Measurements from ENCODE around the gene C8G. TPM values are rescaled to one million over a fixed set of nuclear protein-coding genes. Genes with fewer than 3 reads are reported as not detected.

The C8G gene
- polyA plus RNA-seq, 1 donor: 36.0 TPM

DNA sequence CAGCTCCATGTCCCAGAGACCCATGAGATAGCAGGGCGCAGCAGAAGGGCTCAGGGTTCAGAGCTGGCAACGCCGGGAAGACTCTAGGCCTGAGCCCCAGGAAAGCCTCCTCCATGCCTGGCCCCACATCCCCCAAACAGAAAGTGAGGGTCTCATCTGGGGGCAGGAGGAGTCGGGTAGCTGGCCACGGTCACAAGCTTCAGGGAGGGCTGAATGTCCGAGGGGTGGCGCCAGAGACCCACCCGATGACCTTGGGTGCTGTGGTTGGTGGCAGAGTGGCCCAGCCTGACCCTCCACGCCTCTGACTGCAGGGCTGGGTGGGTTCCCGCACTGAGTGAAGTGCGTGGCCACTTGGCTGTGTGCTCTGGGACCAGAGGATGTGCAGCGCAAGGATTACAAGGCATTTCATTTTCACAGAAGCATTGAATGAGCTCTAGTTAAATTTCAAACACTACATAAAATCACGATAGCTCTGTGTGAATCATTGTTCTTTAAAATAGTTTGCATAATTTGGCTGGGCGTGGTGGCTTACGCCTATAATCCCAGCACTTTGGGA, 3.0 kb downstream of the C8G start:
- WGBS (ENCODE audit: insufficient coverage, low lambda C conversion rate): no CpG with 5 or more reads among the region's 15 CpGs
- Histone ChIP-seq H3K9me3 (ENCODE audit: control insufficient read depth, low read depth, low read length) (no peaks in the 10 kb centered on the region), H3K36me3 (ENCODE audit: control insufficient read depth, insufficient read depth, low read length) (peaks cover 4% of the 10 kb centered on the region), H3K4me3 (ENCODE audit: low read length) (no peak overlapping the region), H3K4me1 (ENCODE audit: control insufficient read depth, insufficient read depth, low read length) (peaks cover 58% of the 10 kb centered on the region), H3K27ac (ENCODE audit: low read length) (peak overlapping the region; percentile 99), H3K27me3 (ENCODE audit: control insufficient read depth, insufficient read depth, low read length) (no peaks in the 10 kb centered on the region)
- DNase-seq: peak; percentile 45 to 55

DNA sequence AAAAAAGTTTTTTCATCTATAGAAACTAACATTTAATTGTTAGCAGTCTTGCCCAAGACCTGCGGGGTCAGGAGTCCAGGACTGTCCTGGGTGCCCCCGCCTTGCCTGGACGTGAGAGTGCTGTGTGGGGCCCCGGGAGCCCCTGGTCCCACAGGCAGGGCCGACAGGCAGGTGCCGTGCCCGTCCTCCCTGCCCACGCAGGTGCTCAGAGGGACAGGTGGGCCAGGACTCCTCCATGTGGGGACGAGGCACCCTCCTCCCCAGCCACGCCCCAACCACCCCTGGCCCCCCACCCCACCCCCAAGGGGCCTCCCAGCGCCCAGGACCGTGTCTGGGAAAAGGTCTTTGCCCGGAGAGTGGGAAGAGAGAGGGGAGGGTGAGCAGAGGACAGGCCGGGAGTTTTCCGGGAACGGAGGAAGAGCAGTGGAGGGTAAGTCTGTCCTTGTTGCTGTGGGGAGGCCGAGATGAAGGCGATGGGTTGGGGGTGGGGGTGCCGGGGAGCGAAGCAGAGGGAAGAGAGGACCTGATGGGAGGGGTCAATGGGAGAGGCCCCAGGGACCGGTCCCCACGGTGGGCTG, 4.3 kb downstream of the C8G start:
- no CpG with 5 or more reads among the region's 22 CpGs for WGBS (ENCODE audit: insufficient coverage, low lambda C conversion rate)
- peak overlapping the region; percentile 99 for H3K27ac ChIP-seq (ENCODE audit: low read length)
- peaks cover 4% of the 10 kb centered on the region for H3K36me3 ChIP-seq (ENCODE audit: control insufficient read depth, insufficient read depth, low read length)
- peak overlapping the region; percentile 74 for H3K4me3 ChIP-seq (ENCODE audit: low read length)
- peaks cover 54% of the 10 kb centered on the region for H3K4me1 ChIP-seq (ENCODE audit: control insufficient read depth, insufficient read depth, low read length)
- peak; percentile 84 to 88 for DNase-seq
- no peaks in the 10 kb centered on the region for H3K27me3 ChIP-seq (ENCODE audit: control insufficient read depth, insufficient read depth, low read length)
- no peaks in the 10 kb centered on the region for H3K9me3 ChIP-seq (ENCODE audit: control insufficient read depth, low read depth, low read length)

DNA sequence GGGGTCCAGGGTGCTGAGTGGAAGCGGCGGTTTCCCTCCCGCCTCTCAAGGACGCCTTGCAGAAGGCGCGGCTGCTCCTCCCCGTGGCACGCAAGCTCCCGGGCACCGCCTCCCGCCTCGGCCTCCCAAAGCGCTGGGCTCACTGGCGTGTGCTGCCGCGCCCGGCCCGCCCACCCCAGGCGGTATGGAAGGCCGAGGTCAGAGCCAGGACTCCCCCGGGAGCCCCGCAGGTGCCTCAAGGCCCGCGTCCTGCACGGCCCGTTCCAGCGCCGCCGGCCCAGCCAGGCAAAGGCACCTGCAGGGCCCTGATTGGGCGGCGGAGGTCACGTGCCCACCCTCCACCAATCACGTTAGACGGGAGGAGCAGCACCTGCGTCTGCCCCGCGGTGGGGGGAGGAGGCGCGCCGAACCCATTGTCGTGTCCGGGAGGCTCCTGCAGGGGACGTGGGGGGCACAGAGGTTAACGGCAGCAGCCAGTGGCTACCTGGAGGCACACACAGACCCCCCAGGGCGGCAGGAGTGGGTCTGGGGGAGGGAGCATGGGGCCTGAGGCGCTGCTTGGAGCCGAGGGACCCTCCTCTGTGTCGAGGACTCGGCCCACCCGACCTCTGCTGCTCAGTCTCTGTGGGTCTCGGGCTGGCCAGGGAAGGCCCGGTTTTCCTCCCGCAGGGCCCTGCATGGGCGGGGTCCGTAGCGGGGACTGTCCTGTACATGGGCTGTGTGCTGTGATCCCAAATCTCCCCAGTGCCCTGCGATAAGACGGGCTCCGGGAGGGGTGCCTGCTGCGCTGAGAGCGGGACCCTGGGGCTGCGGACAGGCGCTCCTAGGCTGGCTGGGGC, 5.0 kb downstream of the C8G start:
- peak; percentile 97 to 99 for DNase-seq
- Histone ChIP-seq H3K27ac (ENCODE audit: low read length) (peak overlapping the region; percentile 99), H3K9me3 (ENCODE audit: control insufficient read depth, low read depth, low read length) (no peaks in the 10 kb centered on the region), H3K4me1 (ENCODE audit: control insufficient read depth, insufficient read depth, low read length) (peaks cover 50% of the 10 kb centered on the region), H3K36me3 (ENCODE audit: control insufficient read depth, insufficient read depth, low read length) (peaks cover 6% of the 10 kb centered on the region), H3K27me3 (ENCODE audit: control insufficient read depth, insufficient read depth, low read length) (no peaks in the 10 kb centered on the region), H3K4me3 (ENCODE audit: low read length) (peak overlapping the region; percentile 74)
- WGBS (ENCODE audit: insufficient coverage, low lambda C conversion rate): no CpG with 5 or more reads among the region's 63 CpGs

DNA sequence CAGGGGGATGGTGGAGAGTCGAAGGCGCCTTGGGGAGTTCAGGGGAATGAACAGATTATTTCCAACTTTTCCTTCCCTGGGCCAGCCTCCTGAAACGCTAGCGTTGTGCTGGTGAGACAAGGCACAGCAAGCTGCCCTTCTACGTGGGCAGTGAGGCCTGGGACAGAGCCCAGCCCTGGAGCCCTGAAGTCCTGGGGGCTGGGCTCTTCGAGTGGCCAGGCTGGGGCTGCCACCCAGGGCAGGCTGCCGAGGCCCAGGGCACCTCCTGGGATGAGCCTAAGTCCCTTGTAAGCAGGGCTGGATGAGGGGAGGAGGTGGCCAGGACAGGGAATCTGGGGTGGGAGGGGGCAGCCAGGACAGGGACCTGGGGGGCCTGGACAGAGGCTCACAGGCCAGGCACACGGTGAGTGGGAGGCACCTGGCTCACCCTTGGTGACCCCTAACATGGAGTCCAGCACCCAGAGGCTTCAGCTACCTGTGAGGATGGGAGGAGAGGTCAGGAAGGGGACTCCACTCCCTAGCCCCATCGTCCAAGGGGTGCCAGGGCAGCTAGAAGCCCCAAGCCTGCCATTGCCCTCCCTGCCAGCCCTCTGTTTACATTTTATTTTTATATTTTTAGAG, 5.7 kb downstream of the C8G start:
- no peak for DNase-seq
- Histone ChIP-seq H3K36me3 (ENCODE audit: control insufficient read depth, insufficient read depth, low read length) (peaks cover 6% of the 10 kb centered on the region), H3K27me3 (ENCODE audit: control insufficient read depth, insufficient read depth, low read length) (no peaks in the 10 kb centered on the region), H3K4me1 (ENCODE audit: control insufficient read depth, insufficient read depth, low read length) (peaks cover 43% of the 10 kb centered on the region), H3K4me3 (ENCODE audit: low read length) (peak overlapping the region; percentile 74), H3K9me3 (ENCODE audit: control insufficient read depth, low read depth, low read length) (no peaks in the 10 kb centered on the region), H3K27ac (ENCODE audit: low read length) (peak overlapping the region; percentile 99)
- WGBS (ENCODE audit: insufficient coverage, low lambda C conversion rate): no CpG with 5 or more reads among the region's 9 CpGs

DNA sequence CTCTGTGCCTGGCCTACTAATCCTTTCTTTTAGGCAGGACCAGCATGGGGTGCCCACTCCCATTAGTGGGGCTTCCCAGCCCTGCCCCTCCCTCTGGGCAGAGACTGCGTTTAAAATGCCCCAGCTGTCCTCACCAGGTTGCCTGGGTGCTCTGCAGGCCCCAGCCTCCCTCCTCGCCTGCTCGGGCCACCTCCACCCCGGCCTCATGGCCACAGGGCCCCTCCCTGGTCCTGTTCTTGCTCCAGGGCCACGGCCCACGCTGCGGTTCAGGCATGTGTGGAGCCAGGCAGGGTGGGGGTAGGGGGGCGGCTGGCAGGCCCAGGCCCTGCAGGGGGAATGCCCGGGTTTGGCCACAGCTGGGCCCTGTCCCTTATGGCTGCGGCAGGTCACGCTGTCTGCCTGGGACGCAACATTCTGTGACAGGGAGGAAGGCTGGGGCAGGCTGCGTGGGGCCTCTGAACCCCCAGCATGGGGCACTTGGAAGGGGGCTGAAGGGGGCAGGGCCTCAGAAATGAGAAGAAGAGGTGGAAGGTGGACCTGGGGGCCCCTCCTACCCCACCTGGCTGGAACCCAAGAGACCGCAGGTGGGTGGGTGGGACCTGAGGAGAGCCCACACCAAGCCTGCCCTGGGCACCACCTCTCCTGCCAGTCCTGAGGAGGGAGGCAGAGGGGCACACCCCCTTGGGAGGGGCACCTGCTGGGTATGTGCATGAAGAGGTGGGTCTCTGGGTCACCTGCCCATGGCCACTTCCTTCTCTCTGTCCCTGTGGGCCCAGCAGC, 6.7 kb downstream of the C8G start, which contains the start of gene LCN12:
Gene LCN12, plus strand, starts transcription at position 733 of the 780 bp plus-strand sequence. CDS start 55 bp downstream, outside the sequence.
- no CpG with 5 or more reads among the region's 14 CpGs for WGBS (ENCODE audit: insufficient coverage, low lambda C conversion rate)
- no peaks in the 10 kb centered on the region for H3K27me3 ChIP-seq (ENCODE audit: control insufficient read depth, insufficient read depth, low read length)
- H3K36me3 ChIP-seq (ENCODE audit: control insufficient read depth, insufficient read depth, low read length): peaks cover 6% of the 10 kb centered on the region
- peaks cover 4% of the 10 kb centered on the region for H3K9me3 ChIP-seq (ENCODE audit: control insufficient read depth, low read depth, low read length)
- peak within 1 kb of the TSS; percentile 99 for H3K27ac ChIP-seq (ENCODE audit: low read length)
- H3K4me1 ChIP-seq (ENCODE audit: control insufficient read depth, insufficient read depth, low read length): peaks cover 36% of the 10 kb centered on the region
- peak in 1 of 2 donors; percentile 66 for DNase-seq
- H3K4me3 ChIP-seq (ENCODE audit: low read length): peak within 1 kb of the TSS; percentile 10

DNA sequence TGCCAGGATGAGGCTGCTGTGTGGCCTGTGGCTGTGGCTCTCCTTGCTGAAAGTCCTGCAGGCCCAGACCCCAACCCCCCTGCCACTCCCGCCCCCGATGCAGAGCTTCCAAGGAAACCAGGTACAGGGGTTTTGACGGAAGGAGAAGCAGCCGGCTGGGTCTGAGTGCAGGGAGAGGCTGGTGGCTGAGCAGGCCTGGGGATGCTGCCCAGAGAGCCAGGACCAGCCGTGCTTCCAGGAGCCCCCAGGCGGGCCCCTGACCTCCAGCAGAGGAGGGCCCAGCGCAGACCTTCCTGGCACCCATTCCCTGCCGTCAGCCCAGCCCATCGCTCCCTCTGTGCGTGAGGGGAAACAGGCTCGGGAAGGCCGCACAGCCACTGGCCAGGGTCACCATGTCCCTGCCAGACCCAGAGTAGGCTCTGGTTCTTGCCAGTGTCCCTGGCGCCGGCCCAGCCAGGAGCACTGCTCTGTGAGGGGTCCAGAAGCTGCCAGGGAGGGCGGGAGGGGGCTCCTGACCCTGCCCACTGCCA, 7.3 kb downstream of the C8G start:
- H3K27me3 ChIP-seq (ENCODE audit: control insufficient read depth, insufficient read depth, low read length): no peaks in the 10 kb centered on the region
- H3K9me3 ChIP-seq (ENCODE audit: control insufficient read depth, low read depth, low read length): peaks cover 5% of the 10 kb centered on the region
- no peak overlapping the region for H3K4me3 ChIP-seq (ENCODE audit: low read length)
- no peak for DNase-seq
- peaks cover 36% of the 10 kb centered on the region for H3K4me1 ChIP-seq (ENCODE audit: control insufficient read depth, insufficient read depth, low read length)
- peak overlapping the region; percentile 99 for H3K27ac ChIP-seq (ENCODE audit: low read length)
- no CpG with 5 or more reads among the region's 15 CpGs for WGBS (ENCODE audit: insufficient coverage, low lambda C conversion rate)
- peaks cover 6% of the 10 kb centered on the region for H3K36me3 ChIP-seq (ENCODE audit: control insufficient read depth, insufficient read depth, low read length)

DNA sequence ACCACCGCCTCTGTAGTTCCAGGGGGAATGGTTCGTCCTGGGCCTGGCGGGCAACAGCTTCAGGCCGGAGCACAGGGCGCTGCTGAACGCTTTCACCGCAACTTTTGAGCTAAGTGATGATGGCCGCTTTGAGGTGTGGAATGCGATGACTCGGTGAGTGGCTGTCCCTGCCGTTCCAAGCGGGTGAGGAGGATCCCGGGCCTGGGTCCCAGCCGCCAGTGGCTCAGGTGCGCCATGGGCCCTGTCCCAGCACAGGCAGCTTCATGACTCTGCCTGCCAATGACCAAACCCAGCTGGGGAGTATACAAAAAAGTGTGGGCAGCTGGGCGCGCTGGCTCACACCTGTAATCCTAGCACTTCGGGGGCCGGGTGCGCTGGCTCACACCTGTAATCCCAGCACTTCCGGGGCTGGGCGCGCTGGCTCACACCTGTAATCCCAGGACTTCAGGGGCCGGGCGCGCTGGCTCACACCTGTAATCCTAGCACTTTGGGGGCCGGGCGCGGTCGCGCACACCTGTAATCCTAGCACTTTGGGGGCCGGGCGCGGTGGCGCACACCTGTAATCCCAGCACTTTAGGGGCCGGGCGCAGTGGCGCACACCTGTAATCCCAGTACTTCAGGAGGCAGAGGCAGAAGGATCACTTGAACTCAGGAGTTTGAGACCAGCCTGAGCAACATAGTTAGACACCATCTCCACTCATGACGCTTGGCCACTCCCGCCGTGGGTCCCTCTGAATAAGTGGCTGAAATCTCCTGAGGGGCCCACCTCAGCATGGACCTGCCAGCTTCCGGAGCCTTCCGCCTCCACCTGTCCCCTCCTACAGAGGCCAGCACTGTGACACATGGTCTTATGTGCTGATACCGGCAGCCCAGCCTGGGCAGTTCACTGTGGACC, 8.1 kb downstream of the C8G start:
- Histone ChIP-seq H3K27me3 (ENCODE audit: control insufficient read depth, insufficient read depth, low read length) (no peaks in the 10 kb centered on the region), H3K9me3 (ENCODE audit: control insufficient read depth, low read depth, low read length) (peaks cover 5% of the 10 kb centered on the region), H3K4me3 (ENCODE audit: low read length) (no peak overlapping the region), H3K36me3 (ENCODE audit: control insufficient read depth, insufficient read depth, low read length) (peaks cover 6% of the 10 kb centered on the region), H3K4me1 (ENCODE audit: control insufficient read depth, insufficient read depth, low read length) (peaks cover 29% of the 10 kb centered on the region), H3K27ac (ENCODE audit: low read length) (no peak overlapping the region)
- WGBS (ENCODE audit: insufficient coverage, low lambda C conversion rate): no CpG with 5 or more reads among the region's 44 CpGs
- no peak for DNase-seq

DNA sequence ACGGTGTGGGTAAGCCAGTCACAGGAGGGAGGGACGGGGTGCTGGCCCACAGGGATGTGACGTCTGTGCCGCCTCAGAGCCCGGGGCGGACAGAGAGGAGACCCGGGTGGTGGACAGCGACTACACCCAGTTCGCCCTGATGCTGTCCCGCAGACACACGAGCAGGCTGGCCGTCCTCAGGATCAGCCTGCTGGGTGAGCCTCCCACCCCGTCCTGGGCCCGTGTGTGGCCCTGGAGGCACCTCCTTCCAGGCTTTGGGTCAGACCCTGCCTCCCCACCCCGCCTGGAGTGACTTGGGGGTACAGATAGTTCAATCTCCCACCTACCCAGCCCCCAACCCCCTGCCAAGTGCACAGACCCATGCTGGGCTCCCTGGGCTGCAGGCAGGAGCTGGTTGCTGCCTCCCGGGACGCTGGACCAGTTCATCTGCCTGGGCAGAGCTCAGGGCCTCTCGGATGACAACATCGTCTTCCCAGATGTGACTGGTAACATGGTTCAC, 8.8 kb downstream of the C8G start:
- DNase-seq: no peak
- no peak overlapping the region for H3K27ac ChIP-seq (ENCODE audit: low read length)
- peaks cover 26% of the 10 kb centered on the region for H3K4me1 ChIP-seq (ENCODE audit: control insufficient read depth, insufficient read depth, low read length)
- WGBS (ENCODE audit: insufficient coverage, low lambda C conversion rate): no CpG with 5 or more reads among the region's 19 CpGs
- H3K27me3 ChIP-seq (ENCODE audit: control insufficient read depth, insufficient read depth, low read length): no peaks in the 10 kb centered on the region
- H3K4me3 ChIP-seq (ENCODE audit: low read length): no peak overlapping the region
- H3K9me3 ChIP-seq (ENCODE audit: control insufficient read depth, low read depth, low read length): peaks cover 5% of the 10 kb centered on the region
- peaks cover 6% of the 10 kb centered on the region for H3K36me3 ChIP-seq (ENCODE audit: control insufficient read depth, insufficient read depth, low read length)
